ENCODE measurements around the gene APLF. TPM values are rescaled to one million over a fixed set of nuclear protein-coding genes. Genes with fewer than 3 reads are reported as not detected.
A peak's percentile ranks its signal among the peaks of the same experiment; 100 is the strongest.

Gene APLF
- polyA plus RNA-seq (ENCODE audit: low read depth in 6 of 6): 1 to 10 TPM in 5 of 6 donors, not detected in 1; 1.7 to 3.1 (median 2.8) TPM

DNA sequence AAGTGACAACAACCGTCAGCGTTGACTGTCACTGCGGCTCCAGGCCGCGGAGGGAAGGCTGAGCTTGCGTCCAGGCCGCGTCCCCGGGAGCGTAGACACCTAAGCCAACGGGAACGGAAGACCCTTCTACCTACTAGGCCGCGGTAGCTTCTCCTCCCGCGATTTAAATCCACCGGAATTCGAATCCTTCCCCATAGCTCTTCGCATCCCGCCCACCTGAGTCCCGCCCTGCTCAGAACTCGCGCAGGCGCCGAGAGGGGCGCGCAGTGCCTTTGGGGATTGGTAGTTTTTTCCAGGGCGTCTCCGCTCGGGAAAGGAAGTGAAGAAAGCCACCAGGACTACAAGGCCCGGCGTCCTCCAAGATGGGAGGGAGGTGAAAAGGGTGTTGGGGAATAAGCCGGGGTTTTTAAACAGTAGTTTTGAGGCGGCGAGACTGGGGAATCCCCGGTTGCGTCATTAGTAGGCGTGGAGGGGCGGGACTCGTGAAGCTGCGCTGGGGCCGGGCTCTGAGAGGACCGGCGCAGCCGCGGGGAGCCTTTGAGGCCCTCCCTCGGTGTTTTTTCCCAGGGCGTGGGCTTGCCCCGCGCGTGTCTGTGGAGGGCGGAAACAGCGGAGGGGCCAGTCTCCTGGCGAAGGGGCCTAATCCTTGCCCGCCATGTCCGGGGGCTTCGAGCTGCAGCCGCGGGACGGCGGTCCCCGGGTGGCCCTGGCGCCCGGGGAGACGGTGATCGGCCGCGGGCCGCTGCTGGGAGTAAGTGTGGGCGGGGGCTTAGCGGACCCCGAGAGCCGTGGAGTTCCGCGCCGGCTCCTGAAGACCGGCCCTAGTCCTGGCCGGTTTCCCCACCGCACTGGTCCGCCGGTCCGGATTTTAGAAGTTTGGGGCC, at the start of gene APLF, which contains the start of gene FBXO48:
TSS of gene APLF (plus strand) at position 509 of the 884 bp plus-strand sequence. CDS start at position 656, 147 bp downstream.
TSS of gene FBXO48 (minus strand) at position 218 of the 884 bp plus-strand sequence. CDS start 2,149 bp downstream, outside the sequence.
- DNase-seq (peak; percentile 99), ATAC-seq (ENCODE audit: low read depth in 2 of 2) (peak; percentile 86 to 88)
- Mint-ChIP-seq H3K4me1 (peaks cover 10 to 30% (median 25%) of the 10 kb centered on the region in 3 donors), H3K4me3 (peak within 1 kb of the TSS; percentile 93 to 98 (median 98)), H3K9me3 (no peaks in the 10 kb centered on the region), H3K27me3 (no peaks in the 10 kb centered on the region), H3K27ac (peak within 1 kb of the TSS; percentile 91 to 99 (median 96)), H3K36me3 (no peaks in the 10 kb centered on the region)

DNA sequence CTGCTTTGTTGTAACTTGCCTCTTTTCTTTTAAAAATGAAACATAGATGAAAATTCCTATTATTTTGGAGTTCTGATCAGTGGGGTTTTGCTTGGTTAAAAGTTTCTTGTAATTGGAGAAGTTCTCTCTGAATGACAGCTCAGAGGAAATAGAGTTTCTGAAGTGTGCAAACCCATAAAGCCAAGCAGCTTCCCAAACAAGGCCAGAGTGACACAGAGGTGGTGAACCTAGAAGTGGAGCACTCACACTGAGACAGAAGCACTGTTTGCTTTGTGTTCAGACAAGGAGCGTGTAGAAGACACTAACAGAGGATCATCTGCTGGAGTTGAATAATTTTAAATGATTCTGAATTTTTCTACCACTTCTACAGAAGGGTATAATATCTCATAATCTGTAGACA, 49.5 kb upstream of the APLF start:
- Mint-ChIP-seq H3K27me3 (no peaks in the 10 kb centered on the region), H3K4me3 (peak overlapping the region; percentile 14 to 81 (median 70)), H3K36me3 (no peaks in the 10 kb centered on the region), H3K27ac (peak overlapping the region; percentile 3 to 84 (median 68)), H3K9me3 (peaks cover 0 to 2% (median 0%) of the 10 kb centered on the region in 7 donors), H3K4me1 (peaks cover 69 to 82% (median 72%) of the 10 kb centered on the region in 3 donors)
- DNase-seq: no peak
- ATAC-seq (ENCODE audit: low read depth in 2 of 2): peak; percentile 78 to 84

GRCh38 chr2:68418419-68418818, 49.0 kb upstream of the APLF start:
- Mint-ChIP-seq H3K4me1 (peaks cover 67 to 77% (median 67%) of the 10 kb centered on the region in 3 donors), H3K4me3 (peak overlapping the region in 6 of 8 donors; percentile 52 to 81 (median 70)), H3K9me3 (peaks cover 0 to 2% (median 0%) of the 10 kb centered on the region in 7 donors), H3K27ac (peak overlapping the region in 4 of 6 donors; percentile 3 to 84 (median 72)), H3K36me3 (no peaks in the 10 kb centered on the region), H3K27me3 (no peaks in the 10 kb centered on the region)
- no peak for DNase-seq
- ATAC-seq (ENCODE audit: low read depth in 2 of 2): no peak

DNA sequence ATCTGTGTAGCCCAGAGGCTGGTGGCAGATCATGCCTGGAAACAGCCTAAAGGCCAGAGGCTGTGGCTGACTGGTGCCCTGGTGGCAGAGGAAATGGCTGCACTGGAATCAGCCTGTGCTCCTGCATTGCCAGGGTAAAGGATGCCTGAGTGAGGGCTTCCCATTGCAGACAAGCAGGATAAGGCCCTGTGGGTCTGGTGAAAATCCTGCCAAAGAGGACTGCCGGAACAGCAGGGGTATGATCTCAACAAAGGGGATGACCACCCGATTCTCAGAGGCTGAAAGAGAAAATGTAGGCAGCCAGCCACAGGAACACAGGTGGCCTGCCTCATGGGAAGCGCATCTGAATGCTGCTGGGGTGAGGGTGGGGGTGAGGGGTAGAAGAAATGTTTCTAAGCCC, 48.5 kb upstream of the APLF start:
- ATAC-seq (ENCODE audit: low read depth in 2 of 2) (peak; percentile 43 to 46), DNase-seq (no peak)
- H3K27me3 Mint-ChIP-seq: no peaks in the 10 kb centered on the region
- H3K9me3 Mint-ChIP-seq: peaks cover 0 to 2% (median 0%) of the 10 kb centered on the region in 7 donors
- peaks cover 63 to 74% (median 64%) of the 10 kb centered on the region in 3 donors for H3K4me1 Mint-ChIP-seq
- H3K4me3 Mint-ChIP-seq: peak overlapping the region in 6 of 8 donors; percentile 12 to 71 (median 57)
- no peaks in the 10 kb centered on the region for H3K36me3 Mint-ChIP-seq
- peak overlapping the region in 5 of 6 donors; percentile 3 to 84 (median 71) for H3K27ac Mint-ChIP-seq

- Mint-ChIP-seq H3K36me3 (no peaks in the 10 kb centered on the region), H3K27ac (peak overlapping the region in 1 of 6 donors; percentile 34), H3K9me3 (peaks cover 0 to 2% (median 0%) of the 10 kb centered on the region in 7 donors), H3K4me3 (peak overlapping the region in 1 of 8 donors; percentile 55), H3K4me1 (peaks cover 60 to 66% (median 61%) of the 10 kb centered on the region in 3 donors), H3K27me3 (no peaks in the 10 kb centered on the region)
- no peak for DNase-seq
- ATAC-seq (ENCODE audit: low read depth in 2 of 2): no peak
Measured at GRCh38 chr2:68420254-68420910, 47.0 kb upstream of the APLF start.

GRCh38 chr2:68423966-68424650, 43.3 kb upstream of the APLF start:
- peaks cover 40 to 56% (median 43%) of the 10 kb centered on the region in 3 donors for H3K4me1 Mint-ChIP-seq

DNA sequence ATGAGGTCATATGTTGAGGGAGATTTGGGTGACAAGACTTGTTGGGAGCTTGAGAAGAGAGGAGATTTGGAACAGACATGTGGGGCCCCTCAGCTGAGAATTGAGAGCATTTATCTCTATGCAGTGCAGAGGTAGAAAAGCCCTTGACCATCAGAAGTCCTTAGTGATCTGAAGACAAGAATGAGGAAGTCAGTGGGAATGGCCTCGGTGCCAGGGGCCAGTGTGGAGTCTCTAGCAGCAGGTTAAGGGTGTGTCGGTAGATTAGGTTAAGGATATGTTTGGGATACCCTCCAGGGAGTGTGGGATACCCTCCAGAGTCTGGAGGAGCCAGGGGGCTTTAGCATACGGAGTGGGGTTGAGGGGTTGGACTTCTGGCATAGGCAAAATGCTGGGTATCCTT, 41.9 kb upstream of the APLF start:
- ATAC-seq (ENCODE audit: low read depth in 2 of 2) (no peak), DNase-seq (no peak)
- Mint-ChIP-seq H3K27ac (no peak overlapping the region), H3K9me3 (no peaks in the 10 kb centered on the region), H3K27me3 (no peaks in the 10 kb centered on the region), H3K36me3 (no peaks in the 10 kb centered on the region), H3K4me1 (peaks cover 33 to 53% (median 36%) of the 10 kb centered on the region in 3 donors), H3K4me3 (no peak overlapping the region)

More at GRCh38 chr2:68423966-68424650, 43.3 kb upstream of the APLF start:
- Mint-ChIP-seq H3K36me3 (no peaks in the 10 kb centered on the region), H3K27ac (no peak overlapping the region), H3K4me3 (no peak overlapping the region), H3K9me3 (no peaks in the 10 kb centered on the region), H3K27me3 (no peaks in the 10 kb centered on the region)
- peak; percentile 83 to 84 for ATAC-seq (ENCODE audit: low read depth in 2 of 2)
- DNase-seq: peak; percentile 66

DNA sequence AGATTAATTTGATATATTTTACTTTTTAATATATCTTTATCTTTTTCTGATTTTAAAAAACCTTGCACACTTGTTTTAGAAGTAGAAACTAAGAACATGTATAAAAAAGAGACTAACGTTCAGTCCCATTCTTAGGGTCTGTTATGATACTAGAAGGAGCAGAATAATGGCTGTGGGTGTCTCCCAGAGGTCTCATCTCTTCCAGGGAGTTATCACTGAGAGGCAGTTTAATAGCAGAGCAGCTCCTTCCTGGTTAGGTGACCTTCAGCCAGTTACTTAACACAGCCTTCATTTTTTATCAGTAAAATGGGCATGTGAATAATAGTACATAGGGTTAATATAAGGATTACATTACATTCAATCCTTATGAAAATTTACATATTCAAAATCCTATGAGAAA, 40.9 kb upstream of the APLF start:
- DNase-seq: no peak
- Mint-ChIP-seq H3K36me3 (no peaks in the 10 kb centered on the region), H3K9me3 (no peaks in the 10 kb centered on the region), H3K4me1 (peaks cover 23 to 45% (median 26%) of the 10 kb centered on the region in 3 donors), H3K27me3 (no peaks in the 10 kb centered on the region), H3K27ac (peak overlapping the region in 2 of 6 donors; percentile 63 to 87), H3K4me3 (peak overlapping the region in 2 of 8 donors; percentile 78 to 82)
- ATAC-seq (ENCODE audit: low read depth in 2 of 2): no peak

DNA sequence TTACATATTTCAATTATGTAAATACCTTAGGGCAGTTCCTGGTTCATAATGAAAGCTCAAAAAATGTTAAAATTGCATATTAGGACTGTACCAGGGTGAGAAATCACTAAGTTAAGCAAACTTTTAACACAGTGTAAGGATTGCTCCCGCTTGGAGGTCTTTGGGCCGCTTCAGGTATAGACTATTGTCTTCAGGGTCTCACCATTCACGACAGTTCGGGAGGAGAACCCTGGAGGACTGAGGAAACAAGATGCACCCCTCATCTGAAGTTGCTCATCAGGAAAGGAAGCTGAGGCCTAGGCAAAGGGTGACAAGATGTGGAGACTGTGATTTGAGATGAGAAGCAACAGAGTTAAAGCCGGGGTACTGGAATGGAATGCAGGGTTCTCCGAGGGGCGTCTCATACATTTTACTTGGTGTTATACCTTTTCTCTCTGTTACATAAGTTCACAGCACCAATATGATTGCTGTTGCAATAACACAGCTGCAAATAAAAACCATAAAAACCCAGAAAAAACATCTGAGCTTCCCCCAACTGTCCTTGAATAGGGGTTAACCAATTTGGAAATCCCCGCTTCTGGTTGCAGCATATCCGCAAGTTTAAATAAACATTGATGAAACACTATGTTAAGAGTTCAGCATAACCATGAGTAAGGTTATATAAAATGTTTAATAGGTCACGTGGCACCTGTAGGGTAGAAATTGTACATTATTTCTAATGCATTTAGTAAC, 40.4 kb upstream of the APLF start:
- Mint-ChIP-seq H3K27ac (peak overlapping the region in 5 of 6 donors; percentile 9 to 93 (median 63)), H3K36me3 (no peaks in the 10 kb centered on the region), H3K4me1 (peaks cover 18 to 41% (median 21%) of the 10 kb centered on the region in 3 donors), H3K4me3 (peak overlapping the region in 7 of 8 donors; percentile 22 to 84 (median 69)), H3K27me3 (no peaks in the 10 kb centered on the region), H3K9me3 (no peaks in the 10 kb centered on the region)
- peak; percentile 34 to 46 for ATAC-seq (ENCODE audit: low read depth in 2 of 2)
- no peak for DNase-seq

GRCh38 chr2:68428126-68428525, 39.3 kb upstream of the APLF start:
- Mint-ChIP-seq H3K27ac (peak overlapping the region in 3 of 6 donors; percentile 4 to 90 (median 63)), H3K4me3 (peak overlapping the region in 3 of 8 donors; percentile 9 to 36 (median 29)), H3K27me3 (no peaks in the 10 kb centered on the region), H3K4me1 (peaks cover 20 to 40% (median 23%) of the 10 kb centered on the region in 3 donors), H3K9me3 (peaks cover 0 to 4% (median 0%) of the 10 kb centered on the region in 7 donors), H3K36me3 (no peaks in the 10 kb centered on the region)
- ATAC-seq (ENCODE audit: low read depth in 2 of 2): no peak
- no peak for DNase-seq

GRCh38 chr2:68428746-68429145, 38.6 kb upstream of the APLF start:
- DNase-seq (no peak), ATAC-seq (ENCODE audit: low read depth in 2 of 2) (no peak)
- Mint-ChIP-seq H3K36me3 (no peaks in the 10 kb centered on the region), H3K4me1 (peaks cover 20 to 40% (median 23%) of the 10 kb centered on the region in 3 donors), H3K27ac (no peak overlapping the region), H3K4me3 (peak overlapping the region in 1 of 8 donors; percentile 29), H3K9me3 (peaks cover 0 to 4% (median 0%) of the 10 kb centered on the region in 7 donors), H3K27me3 (no peaks in the 10 kb centered on the region)

DNA sequence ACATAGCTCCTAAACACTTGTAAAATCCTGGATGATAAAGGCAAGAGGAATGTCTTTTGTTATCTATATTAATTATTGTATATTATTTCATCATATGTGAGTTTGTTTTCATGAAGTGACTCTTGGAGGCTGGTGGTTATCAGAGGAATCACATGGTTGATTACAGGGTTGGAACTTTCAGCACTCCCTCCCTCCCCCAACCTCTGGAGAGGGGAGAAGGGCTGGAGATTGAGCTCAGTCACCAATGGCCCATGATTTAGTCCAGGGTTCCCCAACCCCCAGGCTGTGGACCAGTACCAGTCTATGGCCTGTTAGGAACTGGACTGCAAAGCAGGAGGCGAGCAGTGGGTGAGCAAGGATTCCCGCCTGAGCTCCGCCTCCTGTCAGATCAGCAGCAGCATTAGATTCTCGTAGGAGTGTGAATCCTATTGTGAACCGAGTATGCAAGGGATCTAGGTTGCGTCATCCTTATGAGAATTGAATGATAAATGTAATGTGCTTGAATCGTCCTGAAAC, 38.0 kb upstream of the APLF start:
- H3K36me3 Mint-ChIP-seq: no peaks in the 10 kb centered on the region
- H3K27ac Mint-ChIP-seq: peak overlapping the region in 1 of 6 donors; percentile 65
- H3K4me3 Mint-ChIP-seq: no peak overlapping the region
- DNase-seq (no peak), ATAC-seq (ENCODE audit: low read depth in 2 of 2) (no peak)
- peaks cover 0 to 4% (median 0%) of the 10 kb centered on the region in 7 donors for H3K9me3 Mint-ChIP-seq
- peaks cover 20 to 40% (median 23%) of the 10 kb centered on the region in 3 donors for H3K4me1 Mint-ChIP-seq
- H3K27me3 Mint-ChIP-seq: no peaks in the 10 kb centered on the region

Data from naive B cell (primary cell).